Spleen (tissue), 11 donors: ENCODE measurements around the gene CAMTA1. TPM values are rescaled to one million over a fixed set of nuclear protein-coding genes. Genes with fewer than 3 reads are reported as not detected.

Experiments used
- DNase-seq: peaks from one replicate; pipeline ENCODE4 v3.0.0-alpha.2; 2020
- H3K27ac ChIP-seq, 8 donors: fragments of 200-600 bp; sonication (generic) in 7 of 8; 1 replicate in 4 of 8; 2 replicates in 4 of 8; pipeline versions ENCODE4 v1.5.0 to v1.8.0; 2016 to 2021; ENCODE audit warnings: inconsistent platforms in 4 of 8, mild to moderate bottlenecking in 4 of 8, moderate library complexity in 1 of 8
- H3K27me3 ChIP-seq, 7 donors: fragments of 200-600 bp; sonication (generic) in 6 of 7; replicated peaks in 1 of 7; 1 replicate in 4 of 7; 2 replicates in 3 of 7; pipeline versions ENCODE4 v1.5.0 to v1.8.0; 2016 to 2021; ENCODE audit warnings: inconsistent platforms in 3 of 7, mild to moderate bottlenecking in 1 of 7
- H3K36me3 ChIP-seq, 6 donors: fragments of 200-600 bp; sonication (generic) in 5 of 6; 1 replicate in 4 of 6; 2 replicates in 2 of 6; pipeline versions ENCODE4 v1.5.0 to v1.8.0; 2016 to 2021; ENCODE audit warnings: inconsistent platforms in 2 of 6
- H3K4me1 ChIP-seq, 6 donors: fragments of 200-600 bp; sonication (generic) in 5 of 6; 1 replicate in 3 of 6; 2 replicates in 3 of 6; pipeline versions ENCODE4 v1.5.0 to v1.8.0; 2016 to 2021; ENCODE audit warnings: inconsistent platforms in 3 of 6
- H3K4me3 ChIP-seq, 8 donors: fragments of 200-600 bp; sonication (generic) in 7 of 8; 1 replicate in 4 of 8; 2 replicates in 4 of 8; pipeline versions ENCODE4 v1.5.0 to v1.8.0; 2016 to 2021; ENCODE audit warnings: inconsistent platforms in 4 of 8, mild to moderate bottlenecking in 4 of 8, moderate library complexity in 2 of 8
- H3K9me3 ChIP-seq, 8 donors: fragments of 200-600 bp; sonication (generic) in 7 of 8; 1 replicate in 4 of 8; 2 replicates in 4 of 8; pipeline versions ENCODE4 v1.5.0 to v1.8.0; 2016 to 2021; ENCODE audit warnings: inconsistent platforms in 4 of 8
- CTCF ChIP-seq, 11 experiments: fragments of 200-600 bp in 7 of 11; fragments of 450-650 bp in 4 of 11; sonication (generic) in 4 of 11; IDR thresholded peaks in 8 of 11; conservative IDR thresholded peaks in 3 of 11; 1 replicate in 7 of 11; 2 replicates in 4 of 11; pipeline versions ENCODE4 v1.4.0 to v1.8.0; 2016 to 2021; ENCODE audit warnings: antibody characterized with exemption in 11 of 11, inconsistent platforms in 4 of 11, mild to moderate bottlenecking in 1 of 11
- POLR2A ChIP-seq, 3 donors: fragments of 450-650 bp; IDR thresholded peaks; one replicate each; pipeline ENCODE4 v1.5.1; 2017; ENCODE audit warnings: antibody characterized with exemption in 3 of 3, mild to moderate bottlenecking in 1 of 3
- POLR2AphosphoS5 ChIP-seq, 3 donors: sonication (generic); formaldehyde crosslinking; IDR thresholded peaks; one replicate each; pipeline ENCODE4 v1.5.1; 2017; ENCODE audit warnings: antibody characterized with exemption in 3 of 3
- WGBS, 5 donors: extraction: QIAGEN DNeasy Blood & Tissue Kit in 3 of 5; methylation state at CpG; one replicate each; pipeline versions ENCODE4 v1.1.5 to v1.1.7; 2013 to 2018; 5-methylcytosine and 5-hydroxymethylcytosine counted together
- intact Hi-C: fragments of 100-400 bp; cut with DNase I; formaldehyde crosslinking; loops from one replicate; pipeline ENCODE4 v1.15.0; 2023; ENCODE audit warnings: low total_unique reads
- polyA plus RNA-seq, 3 donors: library from polyadenylated mRNA; stranded (reverse); fragments of 200-250 nt; gene quantifications; one replicate each; pipeline ENCODE4 v1.2.1, GENCODE V29; 2013
- total RNA-seq, 7 donors: library from RNA; depleted of rRNA in 3 of 7; stranded (reverse); fragments of >200 nt in 3 of 7; fragmentation: NEBNext Ultra II Directional in 4 of 7; extraction: Animal tissue kit (Norgen Biotek cat#: 25700) in 4 of 7; gene quantifications; one replicate each; pipeline versions ENCODE4 v1.1.0 to v1.2.1, GENCODE V29; 2016 to 2021
- donor health status: healthy with polysubstance abuse.
- donor health status: DM: no; HTN: no; CAD: no; lungs with moderate emphysema.
- donor health status: DM: no; HTN: no; CAD: no.
- donor health status: Bipolar disorder and iron deficiency.
- donor health status: healthy.
- donor health status: DM: no; HTN: no; CAD: no.
- donor health status: DM: yes; HTN: yes; CAD: no.

The CAMTA1 gene
- total and polyA plus RNA-seq, 10 donors, result 53.0 to 106 (median 77.3) TPM

GRCh38 chr1:7585216-7585907 is 800.1 kb downstream of the CAMTA1 start:
- Histone ChIP-seq H3K4me3 (no peak overlapping the region), H3K36me3 (no peaks in the 10 kb centered on the region), H3K27me3 (peaks cover 0 to 30% (median 0%) of the 10 kb centered on the region in 7 donors), H3K4me1 (peaks cover 0 to 8% (median 0%) of the 10 kb centered on the region in 6 donors), H3K9me3 (no peaks in the 10 kb centered on the region), H3K27ac (no peak overlapping the region)
- TF ChIP-seq POLR2A (IDR thresholded peaks at IDR 0.05), result no peak
- no peak for TF ChIP-seq CTCF (IDR thresholded peaks at IDR 0.05 in 8 of 11, conservative IDR thresholded peaks at IDR 0.05 in 3 of 11)
- TF ChIP-seq POLR2AphosphoS5 (IDR thresholded peaks at IDR 0.05), result no peak
- intact Hi-C loops, result no loop called here
- WGBS, 5 donors, result 88 to 94% (median 90%) methylated on average over 14 of the region's 14 CpGs
- peak; percentile 18 for DNase-seq

- Histone ChIP-seq H3K4me3 (no peak overlapping the region), H3K27me3 (peaks cover 0 to 25% (median 0%) of the 10 kb centered on the region in 7 donors), H3K27ac (no peak overlapping the region), H3K36me3 (no peaks in the 10 kb centered on the region), H3K4me1 (peaks cover 0 to 8% (median 0%) of the 10 kb centered on the region in 6 donors), H3K9me3 (no peaks in the 10 kb centered on the region)
- WGBS, 5 donors, result 79 to 82% (median 80%) methylated on average over 22 to 26 of the region's 26 CpGs
- peak; percentile 49 for DNase-seq
- TF ChIP-seq POLR2A (IDR thresholded peaks at IDR 0.05) (no peak), CTCF (IDR thresholded peaks at IDR 0.05 in 8 of 11, conservative IDR thresholded peaks at IDR 0.05 in 3 of 11) (no peak), POLR2AphosphoS5 (IDR thresholded peaks at IDR 0.05) (peak in 1 of 3 donors; percentile 6)
- intact Hi-C loops, result no loop called here
Observed at GRCh38 chr1:7586031-7586941, 801.0 kb downstream of the CAMTA1 start.

- no peak for TF ChIP-seq POLR2A (IDR thresholded peaks at IDR 0.05)
- TF ChIP-seq CTCF (IDR thresholded peaks at IDR 0.05 in 8 of 11, conservative IDR thresholded peaks at IDR 0.05 in 3 of 11), result no peak
- no peak for TF ChIP-seq POLR2AphosphoS5 (IDR thresholded peaks at IDR 0.05)
- peaks cover 0 to 22% (median 0%) of the 10 kb centered on the region in 7 donors for H3K27me3 ChIP-seq
- H3K9me3 ChIP-seq, result no peaks in the 10 kb centered on the region
- H3K4me1 ChIP-seq, result peaks cover 0 to 8% (median 0%) of the 10 kb centered on the region in 6 donors
- 89 to 94% (median 91%) methylated on average over 18 of the region's 18 CpGs for WGBS, 5 donors
- no peak overlapping the region for H3K27ac ChIP-seq
- no peaks in the 10 kb centered on the region for H3K36me3 ChIP-seq
- intact Hi-C loops, result no loop called here
- H3K4me3 ChIP-seq, result no peak overlapping the region
- peak; percentile 33 for DNase-seq
Observed at GRCh38 chr1:7587108-7587772, 802.0 kb downstream of the CAMTA1 start.
